OCI-LY3 (cell line): ENCODE data around the gene NR1H4.

ENCODE experiments used
- H2AFZ ChIP-seq: fragments of 200-600, 300-600 bp; shearing (Covaris generic); 2 replicates; pipeline ENCODE4 v1.6.0; 2014; ENCODE audit warnings: antibody characterized with exemption, low read depth, low read length
- H3K27ac ChIP-seq: fragments of 200-600, 300-600 bp; sonication (generic); 2 replicates; pipeline ENCODE4 v1.5.1; 2014; ENCODE audit warnings: mild to moderate bottlenecking, low read length, moderate library complexity, mixed read lengths
- H3K27me3 ChIP-seq: fragments of 200-600, 300-600 bp; sonication (generic); 2 replicates; pipeline ENCODE4 v1.6.1; 2014; ENCODE audit warnings: low read depth, low read length, mixed read lengths
- H3K36me3 ChIP-seq: fragments of 200-600, 300-600 bp; sonication (generic); replicated peaks from 2 replicates; pipeline ENCODE3; 2014; ENCODE audit warnings: low read depth, low read length, mixed read lengths
- H3K4me1 ChIP-seq: fragments of 300-600, 200-600 bp; sonication (generic); 2 replicates; pipeline ENCODE4 v1.6.1; 2014; ENCODE audit warnings: low read length, mixed read lengths
- H3K4me2 ChIP-seq: fragments of 200-600, 300-600 bp; sonication (generic); 2 replicates; pipeline ENCODE4 v1.6.1; 2014; ENCODE audit warnings: low read length, mixed read lengths
- H3K4me3 ChIP-seq: fragments of 300-600, 200-600 bp; sonication (generic); 2 replicates; pipeline ENCODE4 v1.5.1; 2014; ENCODE audit warnings: antibody characterized with exemption, mild to moderate bottlenecking, low read length, moderate library complexity
- H3K79me2 ChIP-seq: fragments of 300-600, 200-600 bp; shearing (Covaris generic); 2 replicates; pipeline ENCODE4 v1.6.1; 2014; ENCODE audit warnings: mild to moderate bottlenecking, low read length, mixed read lengths
- H3K9ac ChIP-seq: fragments of 300-600, 200-600 bp; shearing (Covaris generic); 2 replicates; pipeline ENCODE4 v1.6.0; 2014; ENCODE audit warnings: mild to moderate bottlenecking, low read length, moderate library complexity
- H3K9me3 ChIP-seq: fragments of 200-600, 300-600 bp; shearing (Covaris generic); 2 replicates; pipeline ENCODE4 v1.6.1; 2014; ENCODE audit warnings: low read length, mixed read lengths; ENCODE audit not compliant: insufficient read depth
- H4K20me1 ChIP-seq: fragments of 200-600, 300-600 bp; sonication (generic); 2 replicates; pipeline ENCODE4 v1.6.1; 2016; ENCODE audit warnings: low read length, mixed read lengths; ENCODE audit not compliant: insufficient read depth
- EZH2phosphoT487 ChIP-seq: fragments of 200-600 bp; shearing (Covaris generic); IDR thresholded peaks from 2 replicates; pipeline ENCODE4 v1.6.1; 2018; ENCODE audit warnings: antibody characterized with exemption, mixed run types, low read depth
- TF ChIP-seq, protein P1 (sequence below): fragments of 200-600, 300-600 bp; sonication (generic); IDR thresholded peaks from 2 replicates; pipeline ENCODE4 v1.5.1; 2014; ENCODE audit warnings: antibody characterized with exemption, low read length, low read depth

NR1H4 gene

GRCh38 chr12:100529756-100530350 is 56.2 kb downstream of the NR1H4 start:
- Histone ChIP-seq H3K4me1 (no peaks in the 10 kb centered on the region), H3K9ac (no peak overlapping the region), H3K27ac (no peak overlapping the region), H4K20me1 (no peaks in the 10 kb centered on the region), H3K4me2 (no peak overlapping the region), H3K27me3 (peaks cover 50% of the 10 kb centered on the region), H3K36me3 (no peaks in the 10 kb centered on the region), H3K79me2 (no peaks in the 10 kb centered on the region), H2AFZ (no peak overlapping the region), H3K9me3 (no peaks in the 10 kb centered on the region), H3K4me3 (no peak overlapping the region)
- TF ChIP-seq, protein P1, sequence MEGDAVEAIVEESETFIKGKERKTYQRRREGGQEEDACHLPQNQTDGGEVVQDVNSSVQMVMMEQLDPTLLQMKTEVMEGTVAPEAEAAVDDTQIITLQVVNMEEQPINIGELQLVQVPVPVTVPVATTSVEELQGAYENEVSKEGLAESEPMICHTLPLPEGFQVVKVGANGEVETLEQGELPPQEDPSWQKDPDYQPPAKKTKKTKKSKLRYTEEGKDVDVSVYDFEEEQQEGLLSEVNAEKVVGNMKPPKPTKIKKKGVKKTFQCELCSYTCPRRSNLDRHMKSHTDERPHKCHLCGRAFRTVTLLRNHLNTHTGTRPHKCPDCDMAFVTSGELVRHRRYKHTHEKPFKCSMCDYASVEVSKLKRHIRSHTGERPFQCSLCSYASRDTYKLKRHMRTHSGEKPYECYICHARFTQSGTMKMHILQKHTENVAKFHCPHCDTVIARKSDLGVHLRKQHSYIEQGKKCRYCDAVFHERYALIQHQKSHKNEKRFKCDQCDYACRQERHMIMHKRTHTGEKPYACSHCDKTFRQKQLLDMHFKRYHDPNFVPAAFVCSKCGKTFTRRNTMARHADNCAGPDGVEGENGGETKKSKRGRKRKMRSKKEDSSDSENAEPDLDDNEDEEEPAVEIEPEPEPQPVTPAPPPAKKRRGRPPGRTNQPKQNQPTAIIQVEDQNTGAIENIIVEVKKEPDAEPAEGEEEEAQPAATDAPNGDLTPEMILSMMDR: no peak
- no peak for TF ChIP-seq EZH2phosphoT487

GRCh38 chr12:100533376-100533775 is 59.7 kb downstream of the NR1H4 start:
- TF ChIP-seq, protein P1: no peak
- TF ChIP-seq EZH2phosphoT487: no peak

DNA sequence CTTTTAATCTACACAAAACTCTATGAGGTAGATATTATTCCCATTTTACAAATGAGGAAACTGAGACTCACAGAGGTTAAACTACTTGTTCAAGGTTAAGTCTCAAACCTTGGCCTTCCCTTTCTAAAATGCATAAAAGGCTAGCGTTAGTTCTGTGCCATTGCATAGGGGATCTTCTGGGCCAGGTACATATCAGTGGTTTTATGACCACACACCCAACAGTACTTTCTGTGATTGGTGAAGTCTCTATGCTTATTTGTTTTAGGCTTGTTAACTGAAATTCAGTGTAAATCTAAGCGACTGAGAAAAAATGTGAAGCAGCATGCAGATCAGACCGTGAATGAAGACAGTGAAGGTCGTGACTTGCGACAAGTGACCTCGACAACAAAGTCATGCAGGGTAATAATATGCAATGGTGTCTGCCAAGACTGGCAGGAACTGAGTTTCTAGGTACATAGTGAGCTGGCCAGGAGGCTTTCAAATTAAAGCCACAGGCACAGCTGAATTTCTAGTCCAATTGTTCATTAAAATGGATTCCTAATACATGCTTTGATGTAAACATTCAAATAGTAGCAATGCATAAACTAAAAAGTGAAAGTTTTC is 61.1 kb downstream of the NR1H4 start:
- Histone ChIP-seq H3K4me1 (no peaks in the 10 kb centered on the region), H2AFZ (no peak overlapping the region), H3K27me3 (peaks cover 38% of the 10 kb centered on the region), H4K20me1 (no peaks in the 10 kb centered on the region), H3K79me2 (no peaks in the 10 kb centered on the region), H3K9me3 (no peaks in the 10 kb centered on the region), H3K27ac (no peak overlapping the region), H3K4me2 (no peak overlapping the region), H3K4me3 (no peak overlapping the region), H3K36me3 (no peaks in the 10 kb centered on the region), H3K9ac (no peak overlapping the region)
- TF ChIP-seq EZH2phosphoT487: no peak
- TF ChIP-seq, protein P1: no peak

More at GRCh38 chr12:100533376-100533775, 59.7 kb downstream of the NR1H4 start:
- H3K9me3 ChIP-seq: no peaks in the 10 kb centered on the region
- H2AFZ ChIP-seq: no peak overlapping the region
- H3K4me1 ChIP-seq: no peaks in the 10 kb centered on the region
- H3K27me3 ChIP-seq: peaks cover 50% of the 10 kb centered on the region
- H3K27ac ChIP-seq: no peak overlapping the region
- no peaks in the 10 kb centered on the region for H4K20me1 ChIP-seq
- H3K9ac ChIP-seq: no peak overlapping the region
- no peak overlapping the region for H3K4me3 ChIP-seq
- H3K36me3 ChIP-seq: no peaks in the 10 kb centered on the region
- H3K4me2 ChIP-seq: no peak overlapping the region
- no peaks in the 10 kb centered on the region for H3K79me2 ChIP-seq

- Histone ChIP-seq H2AFZ (no peak overlapping the region), H3K4me1 (no peaks in the 10 kb centered on the region), H3K9me3 (no peaks in the 10 kb centered on the region), H3K79me2 (no peaks in the 10 kb centered on the region), H3K4me2 (no peak overlapping the region), H4K20me1 (no peaks in the 10 kb centered on the region), H3K9ac (no peak overlapping the region), H3K36me3 (no peaks in the 10 kb centered on the region), H3K4me3 (no peak overlapping the region), H3K27me3 (peaks cover 17% of the 10 kb centered on the region; the same call in 1 of the 2 replicates), H3K27ac (no peak overlapping the region)
- TF ChIP-seq EZH2phosphoT487: no peak
- TF ChIP-seq, protein P1: no peak
Observed at GRCh38 chr12:100539202-100539601, 65.5 kb downstream of the NR1H4 start.
